Osteoblast (primary cell): ENCODE measurements around the gene FER1L5. TPM values are rescaled to one million over a fixed set of nuclear protein-coding genes. Genes with fewer than 3 reads are reported as not detected.

Source experiments
- DNase-seq: peaks from one replicate; pipeline ENCODE4 v3.0.0; 2011; ENCODE audit warnings: low spot score, mixed read lengths; ENCODE audit not compliant: insufficient read length; ENCODE audit errors: missing footprints
- H2AFZ ChIP-seq: 2 replicates; pipeline ENCODE4 v1.6.0; 2011; ENCODE audit warnings: mild to moderate bottlenecking, low read length
- H3K27ac ChIP-seq: 2 replicates; pipeline ENCODE4 v1.5.1; 2011; ENCODE audit warnings: mild to moderate bottlenecking, low read depth, low read length, moderate library complexity
- H3K27me3 ChIP-seq: 2 replicates; pipeline ENCODE4 v1.6.0; 2012; ENCODE audit warnings: mild to moderate bottlenecking, control low read depth, inconsistent platforms, low read length, moderate library complexity; ENCODE audit not compliant: insufficient read depth
- H3K36me3 ChIP-seq: 2 replicates; pipeline ENCODE4 v1.5.1; 2011; ENCODE audit warnings: mild to moderate bottlenecking, low read length, control low read depth, moderate library complexity; ENCODE audit not compliant: insufficient read depth
- H3K4me1 ChIP-seq: 2 replicates; pipeline ENCODE4 v1.5.1; 2011; ENCODE audit warnings: mild to moderate bottlenecking, low read length, control low read depth, moderate library complexity; ENCODE audit not compliant: insufficient read depth
- H3K4me2 ChIP-seq: 2 replicates; pipeline ENCODE4 v1.6.0; 2011; ENCODE audit warnings: mild to moderate bottlenecking, low read length; ENCODE audit not compliant: insufficient read depth
- H3K4me3 ChIP-seq: fragments of 200-600 bp; sonication (generic); 3 replicates; pipeline ENCODE4 v1.5.1; 2012; ENCODE audit warnings: mild to moderate bottlenecking, low read length, inconsistent platforms; ENCODE audit not compliant: insufficient read depth
- H3K79me2 ChIP-seq: 2 replicates; pipeline ENCODE4 v1.6.0; 2012; ENCODE audit warnings: mild to moderate bottlenecking, low read length, control low read depth, inconsistent platforms; ENCODE audit not compliant: insufficient read depth
- H3K9me3 ChIP-seq: 2 replicates; pipeline ENCODE4 v1.5.1; 2011; ENCODE audit warnings: low read depth, low read length, control low read depth
- H4K20me1 ChIP-seq: 2 replicates; pipeline ENCODE4 v1.6.0; 2012; ENCODE audit warnings: mild to moderate bottlenecking, low read length, control low read depth; ENCODE audit not compliant: insufficient read depth
- CTCF ChIP-seq: IDR thresholded peaks from 2 replicates; pipeline ENCODE4 v1.5.1; 2011; ENCODE audit warnings: mild to moderate bottlenecking, low read depth, low read length, moderate library complexity; ENCODE audit errors: extremely low read depth
- total RNA-seq: library from RNA; depleted of rRNA; stranded (reverse); fragments of >200 nt; gene quantifications from 2 replicates; pipeline ENCODE4 v1.2.3, GENCODE V29; 2012

Gene FER1L5
- total RNA-seq, 1 donor = 1.1 TPM

DNA sequence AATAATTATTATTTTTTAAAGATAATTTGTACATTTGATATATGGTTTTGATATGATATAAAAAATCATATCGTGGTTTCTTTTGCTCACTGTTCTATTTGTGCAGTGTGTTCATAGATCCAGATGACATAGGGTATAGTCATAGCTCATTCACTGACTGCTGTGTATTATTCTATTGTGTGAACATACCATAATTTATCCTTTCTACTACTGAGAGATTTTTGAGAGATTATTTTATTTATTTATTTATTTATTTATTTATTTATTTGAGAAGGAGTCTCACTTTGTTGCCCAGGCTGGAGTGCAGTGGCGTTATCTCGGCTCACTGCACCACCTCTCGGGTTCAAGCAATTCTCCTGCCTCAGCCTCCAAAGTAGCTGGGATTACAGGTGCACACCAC, 39.0 kb downstream of the FER1L5 start:
- Histone ChIP-seq H4K20me1 (no peaks in the 10 kb centered on the region), H3K9me3 (no peaks in the 10 kb centered on the region), H3K27ac (no peak overlapping the region), H3K27me3 (peaks cover 8% of the 10 kb centered on the region), H3K4me1 (peaks cover 2% of the 10 kb centered on the region), H3K79me2 (no peaks in the 10 kb centered on the region), H3K4me2 (no peak overlapping the region), H3K4me3 (no peak overlapping the region), H2AFZ (no peak overlapping the region), H3K36me3 (no peaks in the 10 kb centered on the region)
- peak; percentile 82 for DNase-seq
- TF ChIP-seq CTCF = no peak

DNA sequence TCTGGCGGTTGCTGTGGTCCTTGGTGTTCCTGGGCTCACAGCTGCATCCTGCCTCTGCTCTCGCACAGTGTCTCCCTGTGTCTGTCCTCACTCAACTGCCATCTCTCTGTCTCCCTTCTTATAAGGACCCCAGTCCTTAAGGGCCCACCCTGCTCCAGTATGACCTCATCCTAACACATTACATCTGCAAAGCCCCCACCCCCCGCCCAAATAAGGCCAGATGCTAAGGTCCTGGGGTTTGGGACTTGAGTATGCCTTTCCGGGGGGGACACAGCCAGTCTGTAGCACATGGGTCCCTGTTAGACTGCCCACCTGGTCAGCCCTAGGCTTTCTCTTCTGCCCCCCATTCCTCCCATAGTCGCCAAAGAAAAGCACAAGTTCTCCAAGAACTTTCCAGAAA, 40.7 kb downstream of the FER1L5 start:
- no peak for TF ChIP-seq CTCF
- no peak overlapping the region for H3K4me3 ChIP-seq
- no peaks in the 10 kb centered on the region for H4K20me1 ChIP-seq
- H3K4me2 ChIP-seq = no peak overlapping the region
- H3K36me3 ChIP-seq = no peaks in the 10 kb centered on the region
- H2AFZ ChIP-seq = no peak overlapping the region
- H3K4me1 ChIP-seq = peaks cover 2% of the 10 kb centered on the region
- H3K27ac ChIP-seq = no peak overlapping the region
- H3K9me3 ChIP-seq = no peaks in the 10 kb centered on the region
- DNase-seq = peak; percentile 52
- H3K79me2 ChIP-seq = no peaks in the 10 kb centered on the region
- peaks cover 8% of the 10 kb centered on the region for H3K27me3 ChIP-seq

- TF ChIP-seq CTCF = no peak
- H4K20me1 ChIP-seq = no peaks in the 10 kb centered on the region
- H3K4me2 ChIP-seq = no peak overlapping the region
- no peak overlapping the region for H3K27ac ChIP-seq
- H2AFZ ChIP-seq = no peak overlapping the region
- no peaks in the 10 kb centered on the region for H3K36me3 ChIP-seq
- H3K79me2 ChIP-seq = no peaks in the 10 kb centered on the region
- H3K4me1 ChIP-seq = peaks cover 2% of the 10 kb centered on the region
- no peaks in the 10 kb centered on the region for H3K9me3 ChIP-seq
- no peak overlapping the region for H3K4me3 ChIP-seq
- DNase-seq = peak; percentile 41
- peaks cover 8% of the 10 kb centered on the region for H3K27me3 ChIP-seq
These were observed 41.6 kb downstream of the FER1L5 start for GRCh38 chr2:96683972-96684820.

GRCh38 chr2:96684883-96685576, 42.5 kb downstream of the FER1L5 start:
- Histone ChIP-seq H3K79me2 (no peaks in the 10 kb centered on the region), H2AFZ (no peak overlapping the region), H3K4me1 (peaks cover under 1% of the 10 kb centered on the region), H3K9me3 (no peaks in the 10 kb centered on the region), H3K36me3 (no peaks in the 10 kb centered on the region), H4K20me1 (no peaks in the 10 kb centered on the region), H3K27me3 (peaks cover 8% of the 10 kb centered on the region), H3K4me3 (no peak overlapping the region), H3K4me2 (no peak overlapping the region), H3K27ac (no peak overlapping the region)
- no peak for TF ChIP-seq CTCF
- peak; percentile 64 for DNase-seq
